NCI-H526 treated with DMSO at 0.1 percent for 48 hours (cell line): ENCODE results near the gene DNER.
"Not testable (repeated sequence)": the region's sequence is repeated elsewhere in the genome, so short reads cannot be mapped to it uniquely, and the experiment has no call there.

Experiments
- DNase-seq: peaks from one replicate; lab custom pipeline; 2025; lab: John Stamatoyannopoulos, UW

The DNER gene

GRCh38 chr2:229714736-229715541 is 584 bp upstream of the DNER start:
- DNase-seq: no peak

GRCh38 chr2:229713371-229714079 is 830 bp downstream of the DNER start:
- DNase-seq: no peak

- DNase-seq: no peak
Measured at GRCh38 chr2:229712136-229712535, 2.2 kb downstream of the DNER start.

GRCh38 chr2:229708335-229708734 is 6.0 kb downstream of the DNER start:
- no peak for DNase-seq

- peak; percentile 42 for DNase-seq
Measured at GRCh38 chr2:229703909-229704630, 10.3 kb downstream of the DNER start.

GRCh38 chr2:229701716-229702115 is 12.6 kb downstream of the DNER start:
- no peak for DNase-seq

GRCh38 chr2:229701062-229701461 is 13.3 kb downstream of the DNER start:
- no peak for DNase-seq

GRCh38 chr2:229695961-229696360 is 18.4 kb downstream of the DNER start:
- no peak for DNase-seq

- DNase-seq: not testable (repeated sequence)
Measured at GRCh38 chr2:229693845-229694244, 20.5 kb downstream of the DNER start.

GRCh38 chr2:229691631-229692030 is 22.7 kb downstream of the DNER start:
- DNase-seq: no peak

- no peak for DNase-seq
Measured at GRCh38 chr2:229689307-229689839, 25.0 kb downstream of the DNER start.

GRCh38 chr2:229688141-229688540 is 26.2 kb downstream of the DNER start:
- no peak for DNase-seq

GRCh38 chr2:229686122-229686919 is 28.0 kb downstream of the DNER start:
- DNase-seq: no peak

- DNase-seq: no peak
Measured at GRCh38 chr2:229684942-229685562, 29.3 kb downstream of the DNER start.

GRCh38 chr2:229679393-229680125 is 34.8 kb downstream of the DNER start:
- DNase-seq: no peak

GRCh38 chr2:229675569-229675968 is 38.8 kb downstream of the DNER start:
- no peak for DNase-seq

GRCh38 chr2:229674830-229675530 is 39.4 kb downstream of the DNER start:
- DNase-seq: no peak

- DNase-seq: no peak
Measured at GRCh38 chr2:229673676-229674075, 40.7 kb downstream of the DNER start.

- DNase-seq: no peak
Measured at GRCh38 chr2:229672021-229672420, 42.3 kb downstream of the DNER start.

- DNase-seq: no peak
Measured at GRCh38 chr2:229669841-229670240, 44.5 kb downstream of the DNER start.
